ENCODE results near the gene EVPL. TPM values are rescaled to one million over a fixed set of nuclear protein-coding genes. Genes with fewer than 3 reads are reported as not detected.
"Not testable (repeated sequence)": the region's sequence is repeated elsewhere in the genome, so short reads cannot be mapped to it uniquely, and the experiment has no call there.

The EVPL gene
- polyA plus RNA-seq, 1 donor (not counting 4 experiments of a cell fraction or from before 2014, with no cell fraction given): 7.6 TPM

DNA sequence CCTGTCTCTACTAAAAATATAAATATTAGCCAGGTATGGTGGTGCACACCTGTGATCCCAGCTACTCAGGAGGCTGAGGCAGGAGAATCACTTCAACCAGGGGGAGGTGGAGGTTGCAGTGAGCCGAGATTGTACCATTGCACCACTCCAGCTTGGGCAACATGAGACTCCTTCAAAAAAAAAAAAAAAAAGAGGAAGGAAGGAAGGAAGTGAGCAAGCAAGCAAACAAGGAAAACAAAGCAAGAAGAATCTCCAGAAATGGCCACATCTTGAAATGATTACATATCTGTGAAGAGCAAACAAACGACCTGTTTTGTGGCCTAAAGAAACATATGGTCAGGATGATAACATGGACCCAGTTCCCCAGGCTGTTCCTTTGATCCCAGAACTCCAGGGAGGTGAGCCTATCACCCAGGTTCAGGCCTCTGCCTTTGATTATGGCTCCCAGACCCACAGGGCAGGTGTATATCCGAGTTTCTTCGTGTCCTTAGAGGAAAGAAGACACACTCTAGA, 57.0 kb downstream of the EVPL start:
- H3K4me3 ChIP-seq (ENCODE audit: control insufficient read depth in 2 of 3, extremely low read depth in 1 of 3, insufficient read depth in 2 of 3, low read depth in 1 of 3, low read length in 3 of 3): no peak overlapping the region
- H3K36me3 ChIP-seq (ENCODE audit: control insufficient read depth in 2 of 2, extremely low read depth in 1 of 2, insufficient read depth in 2 of 2, low read length in 2 of 2): peaks cover 5 to 11% of the 10 kb centered on the region in 2 experiments
- no peaks in the 10 kb centered on the region for H3K27me3 ChIP-seq (ENCODE audit: control insufficient read depth, extremely low read depth, insufficient read depth, low read length)
- FAIRE-seq (no peak), DNase-seq (ENCODE audit: low read depth, low spot score) (no peak)
- H3K9ac ChIP-seq (ENCODE audit: control insufficient read depth, extremely low read depth, insufficient read depth, low read length): no peak overlapping the region
- no peaks in the 10 kb centered on the region for H3K79me2 ChIP-seq (ENCODE audit: control insufficient read depth, insufficient read depth, low read length)
- H3K4me1 ChIP-seq (ENCODE audit: control insufficient read depth, extremely low read depth, insufficient read depth, low read length): no peaks in the 10 kb centered on the region
- H3K9me3 ChIP-seq (ENCODE audit: control insufficient read depth, low read depth, low read length): no peaks in the 10 kb centered on the region
- dilution Hi-C loops (cut with MboI; ENCODE audit: extremely low pct_ligation_motif_present, low sequenced_read_pairs): no loop called here
- no peaks in the 10 kb centered on the region for H3K9me1 ChIP-seq (ENCODE audit: control insufficient read depth, extremely low read depth, insufficient read depth, low read length)
- no peaks in the 10 kb centered on the region for H4K20me1 ChIP-seq (ENCODE audit: control insufficient read depth, extremely low read depth, insufficient read depth, low read length)
- TF ChIP-seq EZH2 (IDR thresholded peaks at IDR 0.05; ENCODE audit: low read length): no peak
- TF ChIP-seq, protein P1, sequence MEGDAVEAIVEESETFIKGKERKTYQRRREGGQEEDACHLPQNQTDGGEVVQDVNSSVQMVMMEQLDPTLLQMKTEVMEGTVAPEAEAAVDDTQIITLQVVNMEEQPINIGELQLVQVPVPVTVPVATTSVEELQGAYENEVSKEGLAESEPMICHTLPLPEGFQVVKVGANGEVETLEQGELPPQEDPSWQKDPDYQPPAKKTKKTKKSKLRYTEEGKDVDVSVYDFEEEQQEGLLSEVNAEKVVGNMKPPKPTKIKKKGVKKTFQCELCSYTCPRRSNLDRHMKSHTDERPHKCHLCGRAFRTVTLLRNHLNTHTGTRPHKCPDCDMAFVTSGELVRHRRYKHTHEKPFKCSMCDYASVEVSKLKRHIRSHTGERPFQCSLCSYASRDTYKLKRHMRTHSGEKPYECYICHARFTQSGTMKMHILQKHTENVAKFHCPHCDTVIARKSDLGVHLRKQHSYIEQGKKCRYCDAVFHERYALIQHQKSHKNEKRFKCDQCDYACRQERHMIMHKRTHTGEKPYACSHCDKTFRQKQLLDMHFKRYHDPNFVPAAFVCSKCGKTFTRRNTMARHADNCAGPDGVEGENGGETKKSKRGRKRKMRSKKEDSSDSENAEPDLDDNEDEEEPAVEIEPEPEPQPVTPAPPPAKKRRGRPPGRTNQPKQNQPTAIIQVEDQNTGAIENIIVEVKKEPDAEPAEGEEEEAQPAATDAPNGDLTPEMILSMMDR (optimal IDR thresholded peaks at IDR 0.05 in 1 of 3, IDR thresholded peaks at IDR 0.05 in 1 of 3, conservative IDR thresholded peaks at IDR 0.05 in 1 of 3; ENCODE audit: extremely low read depth in 1 of 3, insufficient read depth in 2 of 3, low read length in 3 of 3): no peak
- no peak overlapping the region for H2AFZ ChIP-seq (ENCODE audit: control insufficient read depth, low read length)
- no peak overlapping the region for H3K4me2 ChIP-seq (ENCODE audit: control insufficient read depth, extremely low read depth, insufficient read depth, low read depth, low read length)
- H3K27ac ChIP-seq (ENCODE audit: control insufficient read depth, insufficient read depth, low read length): no peak overlapping the region

DNA sequence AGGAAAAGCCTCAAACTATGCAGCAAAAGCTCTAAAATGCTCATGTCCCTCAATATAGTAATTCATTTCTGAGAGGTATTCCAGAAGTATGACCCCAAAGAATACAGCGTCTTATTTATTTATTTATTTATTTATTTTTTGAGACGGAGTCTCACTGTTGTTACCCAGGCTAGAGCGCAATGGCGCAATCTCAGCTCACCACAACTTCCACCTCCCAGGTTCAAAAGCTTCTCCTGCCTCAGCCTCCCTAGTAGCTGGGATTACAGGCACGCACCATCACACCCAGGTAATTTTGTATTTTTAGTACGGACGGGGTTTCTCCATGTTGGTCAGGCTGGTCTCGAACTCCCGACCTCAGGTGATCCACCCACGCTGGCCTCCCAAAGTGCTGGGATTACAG, 58.1 kb downstream of the EVPL start:
- H3K27ac ChIP-seq (ENCODE audit: control insufficient read depth, insufficient read depth, low read length); dilution Hi-C loops (cut with MboI; ENCODE audit: extremely low pct_ligation_motif_present, low sequenced_read_pairs); H3K9ac ChIP-seq (ENCODE audit: control insufficient read depth, extremely low read depth, insufficient read depth, low read length); H3K79me2 ChIP-seq (ENCODE audit: control insufficient read depth, insufficient read depth, low read length); H3K4me3 ChIP-seq (ENCODE audit: control insufficient read depth in 2 of 3, extremely low read depth in 1 of 3, insufficient read depth in 2 of 3, low read depth in 1 of 3, low read length in 3 of 3); H4K20me1 ChIP-seq (ENCODE audit: control insufficient read depth, extremely low read depth, insufficient read depth, low read length); H3K36me3 ChIP-seq (ENCODE audit: control insufficient read depth in 2 of 2, extremely low read depth in 1 of 2, insufficient read depth in 2 of 2, low read length in 2 of 2); DNase-seq (ENCODE audit: low read depth, low spot score); FAIRE-seq; H3K4me1 ChIP-seq (ENCODE audit: control insufficient read depth, extremely low read depth, insufficient read depth, low read length); H2AFZ ChIP-seq (ENCODE audit: control insufficient read depth, low read length); H3K4me2 ChIP-seq (ENCODE audit: control insufficient read depth, extremely low read depth, insufficient read depth, low read depth, low read length); H3K9me3 ChIP-seq (ENCODE audit: control insufficient read depth, low read depth, low read length); H3K9me1 ChIP-seq (ENCODE audit: control insufficient read depth, extremely low read depth, insufficient read depth, low read length); H3K27me3 ChIP-seq (ENCODE audit: control insufficient read depth, extremely low read depth, insufficient read depth, low read length): not testable (repeated sequence)

DNA sequence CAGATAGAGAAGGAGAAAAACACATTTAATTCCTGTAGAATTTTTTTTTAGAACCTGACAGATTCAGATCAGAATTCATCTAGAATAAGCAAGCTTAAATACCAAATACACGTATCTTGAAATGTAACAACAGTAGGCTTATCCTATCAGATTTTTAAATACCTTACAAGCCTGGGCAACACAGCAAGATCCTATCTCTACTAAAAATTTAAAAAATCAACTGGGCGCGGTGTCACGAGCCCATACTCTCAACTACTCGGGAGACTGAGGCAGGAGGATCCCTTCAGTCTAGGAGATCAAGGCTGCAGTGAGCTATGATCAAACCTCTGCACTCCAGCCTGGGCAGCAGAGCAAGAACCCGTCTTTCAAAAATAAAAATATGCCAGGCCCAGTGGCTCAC, 61.6 kb downstream of the EVPL start:
- no peak for DNase-seq (ENCODE audit: low read depth, low spot score)
- Histone ChIP-seq H3K4me3 (ENCODE audit: control insufficient read depth in 2 of 3, extremely low read depth in 1 of 3, insufficient read depth in 2 of 3, low read depth in 1 of 3, low read length in 3 of 3) (no peak overlapping the region), H3K9ac (ENCODE audit: control insufficient read depth, extremely low read depth, insufficient read depth, low read length) (no peak overlapping the region), H4K20me1 (ENCODE audit: control insufficient read depth, extremely low read depth, insufficient read depth, low read length) (no peaks in the 10 kb centered on the region), H3K4me2 (ENCODE audit: control insufficient read depth, extremely low read depth, insufficient read depth, low read depth, low read length) (no peak overlapping the region), H3K9me1 (ENCODE audit: control insufficient read depth, extremely low read depth, insufficient read depth, low read length) (no peaks in the 10 kb centered on the region), H3K27me3 (ENCODE audit: control insufficient read depth, extremely low read depth, insufficient read depth, low read length) (no peaks in the 10 kb centered on the region), H3K27ac (ENCODE audit: control insufficient read depth, insufficient read depth, low read length) (no peak overlapping the region), H3K36me3 (ENCODE audit: control insufficient read depth in 2 of 2, extremely low read depth in 1 of 2, insufficient read depth in 2 of 2, low read length in 2 of 2) (peaks cover 5 to 7% of the 10 kb centered on the region in 2 experiments), H3K4me1 (ENCODE audit: control insufficient read depth, extremely low read depth, insufficient read depth, low read length) (no peaks in the 10 kb centered on the region), H3K79me2 (ENCODE audit: control insufficient read depth, insufficient read depth, low read length) (no peaks in the 10 kb centered on the region), H2AFZ (ENCODE audit: control insufficient read depth, low read length) (no peak overlapping the region), H3K9me3 (ENCODE audit: control insufficient read depth, low read depth, low read length) (no peaks in the 10 kb centered on the region)
- no peak for TF ChIP-seq EZH2 (IDR thresholded peaks at IDR 0.05; ENCODE audit: low read length)
- TF ChIP-seq, protein P1 (optimal IDR thresholded peaks at IDR 0.05 in 1 of 3, IDR thresholded peaks at IDR 0.05 in 1 of 3, conservative IDR thresholded peaks at IDR 0.05 in 1 of 3; ENCODE audit: extremely low read depth in 1 of 3, insufficient read depth in 2 of 3, low read length in 3 of 3): no peak
- dilution Hi-C loops (cut with MboI; ENCODE audit: extremely low pct_ligation_motif_present, low sequenced_read_pairs): no loop called here
- no peak for FAIRE-seq
